Measurements from ENCODE around the gene KCNK18. TPM values are rescaled to one million over a fixed set of nuclear protein-coding genes. Genes with fewer than 3 reads are reported as not detected.

The KCNK18 gene
- total RNA-seq, 2 experiments from 2014 or later, result not detected

DNA sequence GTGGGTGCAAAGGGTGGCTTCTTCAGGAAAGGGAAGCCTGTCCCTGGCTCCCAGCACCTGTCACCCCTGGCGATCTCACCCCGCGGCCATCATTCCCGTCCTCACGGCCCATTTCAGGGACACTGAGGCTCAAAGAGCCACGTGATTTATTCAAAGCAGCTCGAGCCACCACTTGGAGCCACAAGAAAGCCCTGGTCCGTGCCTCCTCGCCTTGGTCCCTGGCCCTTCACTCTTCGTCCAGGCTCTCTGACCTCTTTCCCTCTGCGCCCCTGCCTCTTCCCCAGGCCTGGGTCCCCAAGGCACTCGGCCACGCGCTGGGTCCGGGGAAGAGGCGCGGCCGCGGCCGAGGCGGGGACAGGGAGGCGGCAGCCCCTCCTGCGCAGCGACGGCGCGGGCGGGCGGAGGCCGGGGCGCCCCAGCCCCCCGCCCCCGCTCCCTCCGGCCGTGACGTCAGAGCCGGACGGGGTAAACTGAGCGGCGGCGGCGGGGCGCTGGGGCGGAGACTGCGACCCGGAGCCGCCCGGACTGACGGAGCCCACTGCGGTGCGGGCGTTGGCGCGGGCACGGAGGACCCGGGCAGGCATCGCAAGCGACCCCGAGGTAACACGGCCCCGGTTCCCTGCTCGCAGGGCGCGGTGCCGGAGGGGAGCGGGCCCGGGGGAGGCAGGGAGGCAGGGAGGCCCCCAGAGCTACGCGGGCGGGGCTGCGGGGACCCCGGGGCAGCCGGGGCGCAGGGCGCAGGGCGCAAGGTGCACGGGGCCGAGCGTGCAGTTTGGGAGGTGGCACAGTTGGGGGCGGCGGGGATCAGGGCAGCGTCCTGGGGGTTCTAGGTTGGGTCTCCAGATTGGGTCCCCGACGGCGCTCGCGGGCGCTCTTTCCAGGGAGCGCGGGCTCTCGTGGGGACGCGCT lies 43.6 kb downstream of the KCNK18 start, which contains the start of gene SLC18A2:
SLC18A2 (plus strand) TSS at position 494 of the 909 bp plus-strand sequence. CDS start 580 bp downstream, outside the sequence.
- H3K9me3 Mint-ChIP-seq, result no peaks in the 10 kb centered on the region
- H3K4me3 Mint-ChIP-seq, result peak within 1 kb of the TSS; percentile 42
- no peak within 1 kb of the TSS for H3K27ac ChIP-seq (ENCODE audit: low read depth in 1 of 2, low read length in 2 of 2)
- H3K9me3 ChIP-seq (ENCODE audit: control insufficient read depth in 1 of 2, insufficient read depth in 1 of 2, low read length in 2 of 2), result peaks cover 0 to 9% of the 10 kb centered on the region in 2 experiments
- DNase-seq, result no peak
- no peaks in the 10 kb centered on the region for H3K36me3 ChIP-seq (ENCODE audit: insufficient read depth, low read length)
- no peak for ATAC-seq (ENCODE audit: poor library complexity)
- peaks cover 17 to 25% of the 10 kb centered on the region in 2 experiments for H3K27me3 ChIP-seq (ENCODE audit: control insufficient read depth in 1 of 2, insufficient read depth in 2 of 2, low read length in 2 of 2)
- ChIA-PET POLR2A (no interaction called here), CTCF (no interaction called here)
- H3K27ac Mint-ChIP-seq, result no peak within 1 kb of the TSS
- H3K4me1 ChIP-seq (ENCODE audit: insufficient read depth, low read length), result peaks cover 2% of the 10 kb centered on the region
- no peak within 1 kb of the TSS for H3K4me3 ChIP-seq (ENCODE audit: low read length)
- intact Hi-C loops (cut with DNase I, micrococcal nuclease), result no loop called here
- TF ChIP-seq, protein P1, sequence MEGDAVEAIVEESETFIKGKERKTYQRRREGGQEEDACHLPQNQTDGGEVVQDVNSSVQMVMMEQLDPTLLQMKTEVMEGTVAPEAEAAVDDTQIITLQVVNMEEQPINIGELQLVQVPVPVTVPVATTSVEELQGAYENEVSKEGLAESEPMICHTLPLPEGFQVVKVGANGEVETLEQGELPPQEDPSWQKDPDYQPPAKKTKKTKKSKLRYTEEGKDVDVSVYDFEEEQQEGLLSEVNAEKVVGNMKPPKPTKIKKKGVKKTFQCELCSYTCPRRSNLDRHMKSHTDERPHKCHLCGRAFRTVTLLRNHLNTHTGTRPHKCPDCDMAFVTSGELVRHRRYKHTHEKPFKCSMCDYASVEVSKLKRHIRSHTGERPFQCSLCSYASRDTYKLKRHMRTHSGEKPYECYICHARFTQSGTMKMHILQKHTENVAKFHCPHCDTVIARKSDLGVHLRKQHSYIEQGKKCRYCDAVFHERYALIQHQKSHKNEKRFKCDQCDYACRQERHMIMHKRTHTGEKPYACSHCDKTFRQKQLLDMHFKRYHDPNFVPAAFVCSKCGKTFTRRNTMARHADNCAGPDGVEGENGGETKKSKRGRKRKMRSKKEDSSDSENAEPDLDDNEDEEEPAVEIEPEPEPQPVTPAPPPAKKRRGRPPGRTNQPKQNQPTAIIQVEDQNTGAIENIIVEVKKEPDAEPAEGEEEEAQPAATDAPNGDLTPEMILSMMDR (IDR thresholded peaks at IDR 0.05), result no peak
- no peaks in the 10 kb centered on the region for H3K36me3 Mint-ChIP-seq (ENCODE audit: low read depth)
- H3K27me3 Mint-ChIP-seq, result peaks cover 61% of the 10 kb centered on the region
- H3K4me1 Mint-ChIP-seq (ENCODE audit: low read depth), result peaks cover 4% of the 10 kb centered on the region

DNA sequence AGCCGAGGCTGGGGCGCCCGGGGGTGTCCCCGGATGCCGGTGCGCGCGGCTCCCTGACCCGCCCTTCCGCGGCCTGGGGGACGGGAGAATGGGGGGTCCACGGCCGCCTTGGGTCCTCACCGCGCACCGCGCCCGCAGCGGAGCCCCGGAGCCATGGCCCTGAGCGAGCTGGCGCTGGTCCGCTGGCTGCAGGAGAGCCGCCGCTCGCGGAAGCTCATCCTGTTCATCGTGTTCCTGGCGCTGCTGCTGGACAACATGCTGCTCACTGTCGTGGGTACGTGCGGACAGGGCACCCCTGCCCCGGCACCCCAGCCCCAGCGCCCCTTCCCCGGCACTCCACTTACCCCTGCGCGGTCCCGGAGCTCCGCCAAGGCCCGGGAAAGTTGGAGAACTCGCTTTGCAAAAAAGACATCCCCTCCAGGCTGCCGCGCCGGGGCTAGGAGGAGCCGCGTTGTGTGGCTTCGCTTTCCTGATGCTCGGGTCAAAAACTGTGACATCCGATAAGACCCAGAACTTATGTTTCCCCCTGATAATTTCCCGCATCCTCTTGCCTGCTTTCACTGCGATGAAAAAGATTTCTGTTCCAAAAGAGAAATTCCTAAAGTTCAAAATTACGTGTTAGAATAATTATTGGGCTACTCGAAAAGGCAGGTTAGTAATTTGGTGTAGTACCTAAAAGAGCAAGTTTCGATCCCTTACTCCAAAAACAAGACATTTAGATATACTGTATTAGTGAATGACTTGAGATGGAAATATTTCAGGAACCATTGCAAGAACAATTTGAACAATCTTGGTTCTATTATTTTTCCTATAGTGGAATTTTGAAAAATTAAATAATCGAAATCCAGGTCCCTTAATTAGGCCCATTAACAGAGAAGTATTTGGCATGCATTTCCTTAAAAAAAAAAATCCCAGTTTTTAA lies 44.5 kb downstream of the KCNK18 start:
- no peaks in the 10 kb centered on the region for H3K9me3 Mint-ChIP-seq
- H3K27ac ChIP-seq (ENCODE audit: low read depth in 1 of 2, low read length in 2 of 2), result no peak overlapping the region
- H3K4me3 ChIP-seq (ENCODE audit: low read length), result no peak overlapping the region
- H3K36me3 ChIP-seq (ENCODE audit: insufficient read depth, low read length), result no peaks in the 10 kb centered on the region
- intact Hi-C loops (cut with DNase I, micrococcal nuclease), result no loop called here
- ATAC-seq (ENCODE audit: poor library complexity) (no peak), DNase-seq (no peak)
- peaks cover 6% of the 10 kb centered on the region for H3K4me1 Mint-ChIP-seq (ENCODE audit: low read depth)
- H3K27me3 ChIP-seq (ENCODE audit: control insufficient read depth in 1 of 2, insufficient read depth in 2 of 2, low read length in 2 of 2), result peaks cover 17 to 25% of the 10 kb centered on the region in 2 experiments
- H3K27me3 Mint-ChIP-seq, result peaks cover 61% of the 10 kb centered on the region
- H3K27ac Mint-ChIP-seq, result no peak overlapping the region
- peak overlapping the region; percentile 42 for H3K4me3 Mint-ChIP-seq
- TF ChIP-seq, protein P1 (IDR thresholded peaks at IDR 0.05), result no peak
- peaks cover 0 to 9% of the 10 kb centered on the region in 2 experiments for H3K9me3 ChIP-seq (ENCODE audit: control insufficient read depth in 1 of 2, insufficient read depth in 1 of 2, low read length in 2 of 2)
- peaks cover 2% of the 10 kb centered on the region for H3K4me1 ChIP-seq (ENCODE audit: insufficient read depth, low read length)
- CTCF ChIA-PET, result no interaction called here
- H3K36me3 Mint-ChIP-seq (ENCODE audit: low read depth), result no peaks in the 10 kb centered on the region
- POLR2A ChIA-PET, result no interaction called here

- DNase-seq (no peak), ATAC-seq (ENCODE audit: poor library complexity) (no peak)
- Mint-ChIP-seq H3K36me3 (ENCODE audit: low read depth) (no peaks in the 10 kb centered on the region), H3K4me3 (no peak overlapping the region), H3K4me1 (ENCODE audit: low read depth) (peaks cover 13% of the 10 kb centered on the region), H3K27me3 (peaks cover 58% of the 10 kb centered on the region), H3K9me3 (no peaks in the 10 kb centered on the region), H3K27ac (no peak overlapping the region)
- no peak overlapping the region for H3K27ac ChIP-seq (ENCODE audit: low read depth in 1 of 2, low read length in 2 of 2)
- peaks cover 17 to 25% of the 10 kb centered on the region in 2 experiments for H3K27me3 ChIP-seq (ENCODE audit: control insufficient read depth in 1 of 2, insufficient read depth in 2 of 2, low read length in 2 of 2)
- intact Hi-C loops (cut with DNase I, micrococcal nuclease), result no loop called here
- TF ChIP-seq, protein P1 (IDR thresholded peaks at IDR 0.05), result no peak
- H3K4me3 ChIP-seq (ENCODE audit: low read length), result no peak overlapping the region
- peaks cover 0 to 8% of the 10 kb centered on the region in 2 experiments for H3K9me3 ChIP-seq (ENCODE audit: control insufficient read depth in 1 of 2, insufficient read depth in 1 of 2, low read length in 2 of 2)
- H3K36me3 ChIP-seq (ENCODE audit: insufficient read depth, low read length), result no peaks in the 10 kb centered on the region
- ChIA-PET CTCF (no interaction called here), POLR2A (no interaction called here)
- H3K4me1 ChIP-seq (ENCODE audit: insufficient read depth, low read length), result peaks cover 2% of the 10 kb centered on the region
Measured at GRCh38 chr10:117242463-117242832, 45.2 kb downstream of the KCNK18 start.
